Brain pericyte (primary cell): ENCODE data around the gene SLC4A9.

Source experiments
- DNase-seq: peaks from one replicate; pipeline ENCODE4 v3.0.0-alpha.2; 2012; ENCODE audit warnings: low read depth, low spot score

SLC4A9 gene

GRCh38 chr5:140362311-140362710, 2.3 kb downstream of the SLC4A9 start:
- DNase-seq: no peak

GRCh38 chr5:140362875-140363630, 3.1 kb downstream of the SLC4A9 start:
- no peak for DNase-seq

GRCh38 chr5:140363631-140364471, 3.9 kb downstream of the SLC4A9 start:
- no peak for DNase-seq

GRCh38 chr5:140364472-140364765, 4.4 kb downstream of the SLC4A9 start:
- no peak for DNase-seq

- no peak for DNase-seq
Observed at GRCh38 chr5:140365282-140365681, 5.3 kb downstream of the SLC4A9 start.

GRCh38 chr5:140365941-140366340, 5.9 kb downstream of the SLC4A9 start:
- no peak for DNase-seq

- DNase-seq: no peak
Observed at GRCh38 chr5:140366589-140367255, 6.7 kb downstream of the SLC4A9 start.

- no peak for DNase-seq
Observed at GRCh38 chr5:140367256-140368013, 7.4 kb downstream of the SLC4A9 start.

GRCh38 chr5:140371356-140372151, 11.6 kb downstream of the SLC4A9 start:
- no peak for DNase-seq

GRCh38 chr5:140372971-140373487, 13.0 kb downstream of the SLC4A9 start:
- DNase-seq: no peak

GRCh38 chr5:140381351-140381750, 21.4 kb downstream of the SLC4A9 start:
- no peak for DNase-seq

GRCh38 chr5:140381972-140382371, 22.0 kb downstream of the SLC4A9 start:
- no peak for DNase-seq

GRCh38 chr5:140382866-140383265, 22.9 kb downstream of the SLC4A9 start:
- no peak for DNase-seq

GRCh38 chr5:140383300-140383699, 23.3 kb downstream of the SLC4A9 start:
- DNase-seq: no peak

GRCh38 chr5:140388052-140388451, 28.1 kb downstream of the SLC4A9 start:
- DNase-seq: no peak

GRCh38 chr5:140391312-140391711, 31.3 kb downstream of the SLC4A9 start:
- DNase-seq: no peak

GRCh38 chr5:140391732-140392131, 31.7 kb downstream of the SLC4A9 start:
- no peak for DNase-seq

GRCh38 chr5:140393738-140394137, 33.7 kb downstream of the SLC4A9 start:
- no peak for DNase-seq

GRCh38 chr5:140398379-140398811, 38.4 kb downstream of the SLC4A9 start:
- no peak for DNase-seq

- DNase-seq: no peak
Observed at GRCh38 chr5:140399979-140400729, 40.2 kb downstream of the SLC4A9 start.
